BE2C (cell line): ENCODE results near the gene KLHL25.

Experiments
- DNase-seq: peaks from one replicate; pipeline ENCODE4 v3.0.0-alpha.2; 2020
- H3K27me3 ChIP-seq: fragments of 250-450 bp; sonication (Bioruptor Pico); 2 replicates; pipeline ENCODE4 v1.5.1; 2020; ENCODE audit warnings: mild to moderate bottlenecking
- H3K36me3 ChIP-seq: fragments of 250-450 bp; sonication (Bioruptor Pico); 2 replicates; pipeline ENCODE4 v1.5.1; 2020; ENCODE audit warnings: mild to moderate bottlenecking
- H3K4me1 ChIP-seq: fragments of 250-450 bp; sonication (Bioruptor Pico); 2 replicates; pipeline ENCODE4 v1.5.1; 2020
- H3K4me3 ChIP-seq: 2 replicates; pipeline ENCODE4 v1.5.1; 2011; ENCODE audit warnings: low read depth, low read length
- H3K9me3 ChIP-seq: fragments of 250-450 bp; sonication (Bioruptor Pico); 2 replicates; pipeline ENCODE4 v1.5.1; 2020
- CTCF ChIP-seq: IDR thresholded peaks from 2 replicates; pipeline ENCODE4 v1.5.1; 2012; ENCODE audit warnings: mild to moderate bottlenecking, low read depth, low read length

Gene KLHL25

GRCh38 chr15:85757073-85757938 is 37.4 kb downstream of the KLHL25 start:
- H3K4me3 ChIP-seq = no peak overlapping the region
- no peaks in the 10 kb centered on the region for H3K27me3 ChIP-seq
- no peaks in the 10 kb centered on the region for H3K36me3 ChIP-seq
- no peak for TF ChIP-seq CTCF
- 0 out of 2 replicates have a peak, but pooled peaks cover 3% of the 10 kb centered on the region for H3K4me1 ChIP-seq
- H3K9me3 ChIP-seq = no peaks in the 10 kb centered on the region
- DNase-seq = no peak

GRCh38 chr15:85756411-85757072 is 38.2 kb downstream of the KLHL25 start:
- no peak for TF ChIP-seq CTCF
- H3K27me3 ChIP-seq = no peaks in the 10 kb centered on the region

GRCh38 chr15:85755942-85756341 is 38.8 kb downstream of the KLHL25 start:
- Histone ChIP-seq H3K9me3 (no peaks in the 10 kb centered on the region), H3K36me3 (no peaks in the 10 kb centered on the region), H3K4me1 (0 out of 2 replicates have a peak, but pooled peaks cover 3% of the 10 kb centered on the region), H3K27me3 (no peaks in the 10 kb centered on the region), H3K4me3 (no peak overlapping the region)
- no peak for TF ChIP-seq CTCF
- DNase-seq = no peak

More at GRCh38 chr15:85756411-85757072, 38.2 kb downstream of the KLHL25 start:
- Histone ChIP-seq H3K9me3 (no peaks in the 10 kb centered on the region), H3K4me3 (no peak overlapping the region), H3K4me1 (0 out of 2 replicates have a peak, but pooled peaks cover 3% of the 10 kb centered on the region), H3K36me3 (no peaks in the 10 kb centered on the region)
- DNase-seq = no peak

GRCh38 chr15:85755471-85755870 is 39.3 kb downstream of the KLHL25 start:
- Histone ChIP-seq H3K4me3 (no peak overlapping the region), H3K9me3 (no peaks in the 10 kb centered on the region), H3K4me1 (0 out of 2 replicates have a peak, but pooled peaks cover 3% of the 10 kb centered on the region), H3K36me3 (no peaks in the 10 kb centered on the region), H3K27me3 (no peaks in the 10 kb centered on the region)
- TF ChIP-seq CTCF = no peak
- no peak for DNase-seq

GRCh38 chr15:85754989-85755388 is 39.7 kb downstream of the KLHL25 start:
- peak; percentile 49 for DNase-seq
- no peak for TF ChIP-seq CTCF

More at GRCh38 chr15:85754989-85755388, 39.7 kb downstream of the KLHL25 start:
- H3K9me3 ChIP-seq = no peaks in the 10 kb centered on the region
- H3K4me1 ChIP-seq = 0 out of 2 replicates have a peak, but pooled peaks cover 3% of the 10 kb centered on the region
- H3K36me3 ChIP-seq = no peaks in the 10 kb centered on the region
- no peaks in the 10 kb centered on the region for H3K27me3 ChIP-seq
- no peak overlapping the region for H3K4me3 ChIP-seq
